HG03378 (cell line): ENCODE results near the gene YWHAQ.

Experiments used
- ATAC-seq: cut with Tn5 transposase; IDR thresholded peaks from one replicate; pipeline ENCODE4 v1.9.1; 2021; ENCODE audit warnings: mild to moderate bottlenecking, moderate library complexity; ENCODE audit not compliant: unreplicated experiment

Gene YWHAQ

DNA sequence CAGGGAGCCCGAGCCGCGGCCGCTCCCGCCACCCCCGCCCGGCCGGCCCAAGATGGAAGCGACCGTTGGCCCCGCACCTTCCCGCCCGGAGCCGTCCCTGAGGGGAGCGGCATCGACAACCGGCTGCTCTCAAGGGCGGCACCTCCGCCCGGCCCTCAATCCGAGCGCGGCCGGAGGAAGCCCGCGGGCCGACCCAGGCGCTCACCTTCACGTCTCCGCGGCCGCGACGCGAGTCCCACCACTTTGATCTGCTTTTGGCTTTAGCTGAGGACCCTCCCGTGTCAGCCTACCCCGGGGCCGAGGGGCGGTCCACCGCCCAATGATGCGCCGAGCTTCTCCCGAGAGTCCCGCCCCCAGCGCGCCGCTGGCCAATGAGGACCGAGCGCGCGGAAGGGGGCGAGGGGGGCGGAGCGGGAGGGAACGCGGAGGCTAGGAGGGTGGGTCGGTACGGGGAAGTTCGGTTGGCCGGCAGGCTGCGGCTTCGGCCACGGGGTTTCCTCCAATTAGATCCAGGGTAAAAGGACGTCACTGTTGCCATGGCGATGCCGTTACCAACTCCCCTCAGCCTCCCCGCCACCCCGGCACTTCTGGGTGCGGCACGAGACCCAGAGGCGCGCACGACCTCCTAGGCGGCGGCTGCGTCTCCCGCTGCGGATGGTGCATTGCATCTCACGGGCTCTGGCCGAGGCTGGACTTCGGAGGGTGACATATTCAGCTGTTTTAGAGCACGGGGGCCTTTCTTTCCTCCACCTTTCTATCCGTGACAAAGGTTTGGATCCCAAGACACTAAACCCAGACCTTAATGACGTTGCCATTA, at the start of gene YWHAQ:
YWHAQ (minus strand) TSS at position 262 of the 817 bp plus-strand sequence. CDS start 545 bp downstream, outside the sequence.
- ATAC-seq, result peak; percentile 95

- no peak for ATAC-seq
These were observed 49.3 kb upstream of the YWHAQ start for GRCh38 chr2:9680082-9680481.

GRCh38 chr2:9679218-9679617, 48.4 kb upstream of the YWHAQ start:
- no peak for ATAC-seq

- no peak for ATAC-seq
These were observed 47.7 kb upstream of the YWHAQ start for GRCh38 chr2:9678544-9678943.

DNA sequence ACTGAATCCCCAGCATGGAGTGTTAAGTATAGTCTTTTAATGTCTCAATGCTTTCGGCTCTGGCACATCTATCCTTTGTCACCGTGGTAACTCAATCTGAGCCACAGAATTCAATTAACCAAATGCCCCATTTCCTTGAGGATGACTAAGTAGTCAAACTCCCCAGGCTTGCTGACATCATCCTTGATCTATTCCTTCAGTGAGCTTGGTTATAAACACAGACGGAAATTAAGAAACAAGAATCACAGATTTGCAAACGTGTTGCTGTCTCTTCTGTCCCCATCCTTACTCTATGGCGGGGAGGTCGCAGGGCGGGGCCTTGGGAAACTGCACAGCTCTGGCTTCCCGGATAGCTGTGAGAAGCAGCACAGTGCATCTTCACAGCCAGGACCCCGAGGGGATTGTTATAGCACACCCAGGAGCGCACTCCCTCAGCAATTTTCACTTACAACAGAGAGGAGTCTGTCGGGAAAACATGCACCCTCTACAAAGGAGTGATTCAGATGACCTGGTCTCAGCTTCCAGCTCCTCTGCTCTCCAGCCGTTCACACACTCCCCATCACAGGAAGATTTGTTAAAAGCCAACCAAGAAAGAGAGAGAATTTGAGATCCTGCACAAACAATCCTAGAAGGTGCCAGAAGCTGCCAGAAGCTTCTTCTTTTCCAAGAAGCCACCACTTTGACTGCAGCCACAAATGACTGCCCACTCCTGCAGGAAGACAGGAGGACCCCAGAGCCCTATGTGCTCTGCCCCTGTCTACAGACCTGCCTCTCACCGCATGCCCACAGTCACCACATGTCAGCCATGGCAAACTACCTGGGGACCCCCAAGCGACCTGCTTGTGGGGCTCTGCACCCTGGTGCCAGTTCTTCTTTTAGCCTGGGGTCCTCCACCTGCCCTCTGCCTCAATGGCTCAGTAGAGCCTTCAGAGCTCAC, 44.9 kb upstream of the YWHAQ start:
- no peak for ATAC-seq

- no peak for ATAC-seq
These were observed 44.2 kb upstream of the YWHAQ start for GRCh38 chr2:9674891-9675414.

- ATAC-seq, result no peak
These were observed 43.2 kb upstream of the YWHAQ start for GRCh38 chr2:9673914-9674481.

DNA sequence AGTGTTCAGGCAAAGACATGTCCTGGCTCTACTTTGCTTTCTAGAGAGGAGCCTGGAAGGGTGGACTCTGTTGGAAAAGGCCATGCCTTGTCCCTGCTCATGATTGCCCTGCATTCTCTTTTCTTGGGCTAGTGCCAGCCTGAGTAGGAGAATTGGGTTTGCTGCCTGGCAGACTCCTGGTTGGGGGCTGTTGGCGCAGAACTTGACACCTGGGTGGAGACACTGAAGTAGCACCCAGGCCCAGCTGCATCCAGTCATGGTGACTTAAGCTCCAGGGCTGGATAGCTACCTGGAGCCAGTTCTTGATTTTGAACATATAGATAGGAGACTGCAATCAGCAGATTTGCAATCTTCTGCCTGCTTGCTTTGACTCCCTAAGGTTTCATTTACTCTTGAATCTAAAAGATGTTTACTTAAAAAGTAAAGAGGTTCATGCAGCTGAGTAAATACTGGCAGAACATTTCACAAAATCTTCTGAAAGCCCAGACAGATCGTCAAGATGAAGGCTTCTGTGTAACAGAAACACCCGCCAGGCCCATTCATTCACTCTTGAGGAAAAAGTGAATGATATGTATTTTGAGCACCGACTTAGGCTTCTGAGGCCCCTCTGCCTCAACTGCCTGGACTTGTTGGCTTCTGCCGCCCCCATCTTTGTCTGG, 38.0 kb upstream of the YWHAQ start:
- no peak for ATAC-seq

DNA sequence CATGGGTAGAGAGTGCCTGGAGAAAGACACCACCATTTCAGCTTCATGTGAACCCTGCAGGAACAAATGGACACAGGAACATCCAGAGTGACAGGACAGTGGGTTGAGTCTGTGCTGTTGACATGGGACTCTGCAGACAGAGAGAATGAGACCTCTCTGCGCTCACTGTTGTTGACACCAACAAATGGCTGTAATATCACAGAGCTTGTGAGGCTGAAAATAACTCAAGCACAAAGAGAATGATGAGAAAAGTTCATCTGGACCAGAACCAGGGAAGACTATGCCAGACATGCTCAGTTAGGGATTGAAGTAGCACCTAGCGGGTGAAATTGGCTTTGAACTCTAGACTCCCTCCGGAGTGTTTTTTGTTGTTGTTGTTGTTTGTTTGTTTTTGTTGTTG, 37.0 kb upstream of the YWHAQ start:
- ATAC-seq, result no peak

- ATAC-seq, result no peak
These were observed 35.5 kb upstream of the YWHAQ start for GRCh38 chr2:9666306-9666705.

GRCh38 chr2:9665898-9666297, 35.1 kb upstream of the YWHAQ start:
- no peak for ATAC-seq

DNA sequence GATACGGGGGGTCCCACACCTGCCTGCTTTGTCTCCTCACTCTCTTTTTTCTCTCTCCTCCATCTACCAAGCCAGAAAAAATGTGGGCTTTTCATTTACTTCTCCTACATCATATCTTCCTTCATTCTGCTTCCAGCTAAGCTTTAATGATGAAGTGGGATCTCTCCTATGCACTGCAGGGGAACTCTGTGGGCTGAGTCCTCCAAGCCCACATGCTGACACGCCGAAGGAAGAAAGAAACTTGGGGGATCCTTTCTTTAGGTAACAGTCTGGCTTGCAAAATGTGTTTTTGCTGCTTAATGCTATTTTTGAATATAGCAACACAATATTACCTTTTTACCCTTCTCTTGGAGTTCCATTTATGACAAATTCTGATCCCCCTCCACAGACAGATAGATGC, 33.6 kb upstream of the YWHAQ start:
- no peak for ATAC-seq

- peak; percentile 45 for ATAC-seq
These were observed 32.4 kb upstream of the YWHAQ start for GRCh38 chr2:9663008-9663879.

- ATAC-seq, result no peak
These were observed 30.5 kb upstream of the YWHAQ start for GRCh38 chr2:9661261-9661660.

- no peak for ATAC-seq
These were observed 30.0 kb upstream of the YWHAQ start for GRCh38 chr2:9660781-9661180.

- ATAC-seq, result no peak
These were observed 29.4 kb upstream of the YWHAQ start for GRCh38 chr2:9660154-9660553.

DNA sequence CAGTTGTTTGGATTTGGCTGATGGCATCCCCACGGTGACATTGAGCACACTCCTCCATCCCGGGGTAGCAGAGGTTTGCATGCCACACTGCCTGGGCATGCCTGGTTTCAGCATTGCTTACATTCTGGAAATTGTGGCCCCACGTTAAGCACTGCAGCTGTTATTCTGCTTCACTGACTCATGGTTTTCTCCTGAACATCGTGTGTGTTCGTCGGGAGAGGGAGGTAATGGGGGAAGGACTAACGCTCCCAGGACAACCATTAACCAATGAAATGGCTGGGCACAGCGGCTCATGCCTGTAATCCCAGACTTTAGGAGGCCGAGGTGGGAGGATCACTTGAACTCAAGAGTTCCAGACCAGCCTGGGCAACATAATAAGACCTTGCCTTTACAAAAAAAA, 28.2 kb upstream of the YWHAQ start:
- ATAC-seq, result no peak

DNA sequence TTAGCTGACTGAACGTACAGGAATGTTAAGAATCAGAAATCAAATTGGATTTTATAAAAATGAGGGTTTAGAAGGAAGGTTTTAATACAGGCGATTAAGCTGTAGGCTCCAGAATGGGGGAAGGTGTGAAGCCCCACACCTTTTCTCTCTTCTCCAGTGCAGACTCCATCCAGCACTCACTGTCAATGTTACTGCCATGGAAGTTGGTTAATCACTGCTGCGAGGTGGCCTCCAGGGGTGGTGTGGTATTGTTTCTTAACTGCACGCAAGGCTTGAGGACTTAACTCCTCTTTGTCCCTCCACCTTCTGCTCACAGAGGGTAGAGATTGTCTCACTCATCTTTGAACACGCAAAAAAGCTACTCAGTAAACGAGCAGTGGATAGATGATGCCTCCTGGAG, 26.9 kb upstream of the YWHAQ start:
- ATAC-seq, result no peak

DNA sequence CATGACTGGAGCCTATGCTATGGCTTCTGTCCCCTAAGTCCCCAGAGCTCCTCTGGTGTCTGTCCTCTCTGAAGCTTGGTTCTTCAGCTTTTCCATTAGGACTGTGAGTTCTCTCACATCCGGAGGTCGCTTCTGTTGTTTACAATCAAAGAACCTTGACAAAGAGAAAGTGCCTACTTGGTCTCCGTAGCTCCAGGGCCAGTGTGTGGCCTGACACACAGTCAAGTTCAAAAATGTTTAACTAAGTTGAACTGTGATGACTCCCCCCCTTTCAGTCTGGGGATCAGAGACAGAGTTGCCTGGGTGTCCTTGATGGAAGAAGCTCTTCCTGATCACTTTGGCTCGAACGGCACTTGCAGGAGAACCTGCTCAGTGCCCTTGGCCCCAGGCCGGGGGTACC, 26.3 kb upstream of the YWHAQ start:
- no peak for ATAC-seq

DNA sequence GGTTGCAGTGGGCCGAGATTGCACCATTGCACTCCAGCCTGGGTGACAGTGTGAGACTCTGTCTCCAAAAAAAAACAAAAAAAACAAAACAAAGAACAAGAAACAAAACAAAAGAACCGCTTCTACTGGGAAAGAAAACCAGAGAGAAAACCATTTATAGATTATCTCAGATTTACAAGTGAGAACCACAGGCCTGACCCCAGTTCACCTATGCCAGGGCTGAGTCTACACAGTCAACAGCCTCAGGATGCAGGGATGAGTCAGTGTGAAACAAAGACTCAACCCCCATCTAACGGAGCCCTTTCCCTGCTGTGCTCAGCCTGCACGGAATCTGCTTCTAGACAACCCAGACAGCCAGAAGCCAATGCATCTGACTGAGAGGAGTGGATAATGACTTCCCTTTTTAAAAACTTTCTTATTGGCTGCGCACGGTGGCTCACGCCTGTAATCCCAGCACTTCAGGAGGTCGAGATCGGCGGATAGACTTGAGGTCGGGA, 25.5 kb upstream of the YWHAQ start:
- ATAC-seq, result peak; percentile 92
